ENCODE measurements around the gene SLC35A2.

The SLC35A2 gene

GRCh38 chrX:48923771-48924170 is 12.3 kb upstream of the SLC35A2 start:
- Histone ChIP-seq H3K27ac (no peak overlapping the region), H3K27me3 (ENCODE audit: insufficient read depth, low read depth, severe bottlenecking) (no peaks in the 10 kb centered on the region), H3K36me3 (peaks cover 5% of the 10 kb centered on the region), H3K4me3 (ENCODE audit: low read depth, low read length) (no peak overlapping the region), H3K9me3 (ENCODE audit: severe bottlenecking) (peaks cover under 1% of the 10 kb centered on the region)
- no peak for TF ChIP-seq CTCF (IDR thresholded peaks at IDR 0.05; ENCODE audit: low read depth, low read length)
- DNase-seq, result no peak

GRCh38 chrX:48920718-48921104 is 9.3 kb upstream of the SLC35A2 start:
- no peak overlapping the region for H3K27ac ChIP-seq

GRCh38 chrX:48919947-48920717 is 8.7 kb upstream of the SLC35A2 start:
- Histone ChIP-seq H3K27me3 (ENCODE audit: insufficient read depth, low read depth, severe bottlenecking) (no peaks in the 10 kb centered on the region), H3K27ac (no peak overlapping the region), H3K36me3 (no peaks in the 10 kb centered on the region; the same call in 1 of the 2 replicates), H3K4me3 (ENCODE audit: low read depth, low read length) (no peak overlapping the region), H3K9me3 (ENCODE audit: severe bottlenecking) (peaks cover 10% of the 10 kb centered on the region)
- no peak for TF ChIP-seq CTCF (IDR thresholded peaks at IDR 0.05; ENCODE audit: low read depth, low read length)
- DNase-seq, result no peak

More at GRCh38 chrX:48920718-48921104, 9.3 kb upstream of the SLC35A2 start:
- TF ChIP-seq CTCF (IDR thresholded peaks at IDR 0.05; ENCODE audit: low read depth, low read length), result no peak
- no peak overlapping the region for H3K4me3 ChIP-seq (ENCODE audit: low read depth, low read length)
- DNase-seq, result no peak
- peaks cover 5% of the 10 kb centered on the region for H3K36me3 ChIP-seq
- no peaks in the 10 kb centered on the region for H3K27me3 ChIP-seq (ENCODE audit: insufficient read depth, low read depth, severe bottlenecking)
- peaks cover 10% of the 10 kb centered on the region for H3K9me3 ChIP-seq (ENCODE audit: severe bottlenecking)

GRCh38 chrX:48919360-48919841 is 8.0 kb upstream of the SLC35A2 start:
- no peak for TF ChIP-seq CTCF (IDR thresholded peaks at IDR 0.05; ENCODE audit: low read depth, low read length)
- Histone ChIP-seq H3K27ac (peak overlapping the region; percentile 56), H3K27me3 (ENCODE audit: insufficient read depth, low read depth, severe bottlenecking) (no peaks in the 10 kb centered on the region), H3K4me3 (ENCODE audit: low read depth, low read length) (peak overlapping the region; percentile 47), H3K36me3 (no peaks in the 10 kb centered on the region; the same call in 1 of the 2 replicates), H3K9me3 (ENCODE audit: severe bottlenecking) (peaks cover 10% of the 10 kb centered on the region)
- peak; percentile 22 for DNase-seq

- Histone ChIP-seq H3K27ac (peak within 1 kb of the TSS; percentile 69), H3K27me3 (ENCODE audit: insufficient read depth, low read depth, severe bottlenecking) (no peaks in the 10 kb centered on the region), H3K36me3 (no peaks in the 10 kb centered on the region; the same call in 1 of the 2 replicates), H3K9me3 (ENCODE audit: severe bottlenecking) (peaks cover 10% of the 10 kb centered on the region), H3K4me3 (ENCODE audit: low read depth, low read length) (peak within 1 kb of the TSS; percentile 60)
- no peak for TF ChIP-seq CTCF (IDR thresholded peaks at IDR 0.05; ENCODE audit: low read depth, low read length)
- peak; percentile 93 for DNase-seq
Measured at GRCh38 chrX:48918643-48919340, 7.3 kb upstream of the SLC35A2 start, which contains the start of gene PIM2. Gene PIM2 (minus strand): TSS chrX:48919024. CDS start chrX:48918834, 190 bp downstream.
